Nucleus accumbens (tissue), 56 donors: ENCODE measurements around the gene ROR2.

Experiments
- DNase-seq, 56 donors: peaks; one replicate each; lab custom pipeline; 2025; lab: John Stamatoyannopoulos, UW

ROR2 gene

GRCh38 chr9:91824601-91825305 lies 125.3 kb downstream of the ROR2 start:
- no peak for DNase-seq

- no peak for DNase-seq
These were observed 125.9 kb downstream of the ROR2 start for GRCh38 chr9:91824151-91824550.

- no peak for DNase-seq
These were observed 128.8 kb downstream of the ROR2 start for GRCh38 chr9:91820949-91821880.

- DNase-seq, result no peak
These were observed 129.8 kb downstream of the ROR2 start for GRCh38 chr9:91820126-91820750.

- DNase-seq, result no peak
These were observed 131.2 kb downstream of the ROR2 start for GRCh38 chr9:91818647-91819403.

GRCh38 chr9:91818225-91818585 lies 131.8 kb downstream of the ROR2 start:
- DNase-seq, result no peak

- no peak for DNase-seq
These were observed 132.4 kb downstream of the ROR2 start for GRCh38 chr9:91817493-91818224.

- DNase-seq, result no peak
These were observed 132.9 kb downstream of the ROR2 start for GRCh38 chr9:91817106-91817492.

- no peak for DNase-seq
These were observed 133.7 kb downstream of the ROR2 start for GRCh38 chr9:91816356-91816755.

- DNase-seq, result no peak
These were observed 134.1 kb downstream of the ROR2 start for GRCh38 chr9:91815896-91816295.

GRCh38 chr9:91814753-91815152 lies 135.3 kb downstream of the ROR2 start:
- no peak for DNase-seq

GRCh38 chr9:91814201-91814600 lies 135.8 kb downstream of the ROR2 start:
- DNase-seq, result no peak

GRCh38 chr9:91813176-91813795 lies 136.7 kb downstream of the ROR2 start:
- no peak for DNase-seq

GRCh38 chr9:91812191-91812590 lies 137.8 kb downstream of the ROR2 start:
- no peak for DNase-seq

GRCh38 chr9:91811024-91811909 lies 138.8 kb downstream of the ROR2 start:
- no peak for DNase-seq

- DNase-seq, result no peak
These were observed 139.6 kb downstream of the ROR2 start for GRCh38 chr9:91810286-91810905.

- no peak for DNase-seq
These were observed 140.3 kb downstream of the ROR2 start for GRCh38 chr9:91809581-91810285.
